CD4-positive, alpha-beta T cell treated with Interleukin-4 for 1 hour (primary cell): Measurements from ENCODE around the gene LNPEP.

ENCODE experiments used
- DNase-seq, 2 donors: peaks; one replicate each; pipeline ENCODE4 v3.0.0-alpha.2; 2020 to 2022

LNPEP gene

GRCh38 chr5:96963267-96963666 is 27.4 kb downstream of the LNPEP start:
- DNase-seq: peak in 1 of 2 donors; percentile 22

DNA sequence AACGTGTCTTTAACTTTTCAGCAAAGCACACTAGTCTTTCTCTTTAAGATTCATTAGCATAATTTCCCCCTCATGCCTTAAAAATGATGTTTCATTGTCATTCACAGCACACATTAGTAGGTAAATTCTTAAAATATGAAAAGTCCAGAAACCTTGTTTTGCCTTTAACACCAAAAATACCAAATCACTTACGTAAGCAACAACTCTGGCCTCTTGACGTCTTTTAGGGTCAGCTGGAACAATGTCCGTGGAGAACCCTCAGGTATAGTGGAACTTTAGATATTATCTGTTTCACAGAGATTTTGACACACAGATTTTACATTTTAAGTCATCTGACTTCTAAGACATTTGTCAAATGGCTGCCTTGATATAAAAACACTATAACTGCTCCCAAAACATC is 30.9 kb downstream of the LNPEP start:
- no peak for DNase-seq

GRCh38 chr5:96967400-96967799 is 31.5 kb downstream of the LNPEP start:
- DNase-seq: no peak

DNA sequence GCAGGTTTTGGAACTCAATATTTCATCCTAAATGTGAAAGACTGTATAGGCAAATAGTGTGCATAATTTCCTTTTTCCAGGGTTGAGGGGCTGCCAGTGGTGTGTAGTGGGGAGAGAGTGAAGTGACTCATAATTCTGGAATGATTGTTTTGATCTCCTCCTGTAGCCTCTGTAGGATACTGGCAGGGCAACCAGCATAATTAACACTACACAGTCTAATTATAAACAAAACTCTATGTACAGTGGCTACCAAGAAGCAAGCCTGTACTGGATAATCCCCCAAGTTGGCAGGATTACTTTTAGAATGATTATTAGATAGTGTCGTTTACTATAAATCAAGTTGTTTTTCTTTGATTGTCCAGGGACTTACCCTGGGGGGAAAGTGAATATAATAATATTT is 32.2 kb downstream of the LNPEP start:
- DNase-seq: no peak

DNA sequence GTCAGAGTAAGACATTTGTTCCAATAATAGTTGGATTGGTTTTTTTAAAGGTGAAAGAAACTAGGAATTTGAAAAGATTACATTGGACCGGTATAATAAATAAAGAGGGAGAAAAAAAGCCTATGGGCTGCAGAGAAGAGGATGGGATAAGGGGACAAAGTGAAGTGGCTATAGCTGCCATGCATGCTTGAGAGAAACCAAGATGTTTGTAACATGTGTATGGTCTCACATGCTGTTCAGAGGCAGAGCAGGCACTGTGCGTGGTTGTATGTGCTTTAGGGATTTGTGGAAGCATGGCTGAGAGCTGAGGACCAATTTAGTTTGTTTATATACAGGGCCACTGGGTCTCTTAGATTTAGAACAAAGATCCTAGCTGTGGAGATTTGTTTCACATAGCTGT is 32.7 kb downstream of the LNPEP start:
- no peak for DNase-seq

GRCh38 chr5:96969366-96969765 is 33.5 kb downstream of the LNPEP start:
- no peak for DNase-seq

DNA sequence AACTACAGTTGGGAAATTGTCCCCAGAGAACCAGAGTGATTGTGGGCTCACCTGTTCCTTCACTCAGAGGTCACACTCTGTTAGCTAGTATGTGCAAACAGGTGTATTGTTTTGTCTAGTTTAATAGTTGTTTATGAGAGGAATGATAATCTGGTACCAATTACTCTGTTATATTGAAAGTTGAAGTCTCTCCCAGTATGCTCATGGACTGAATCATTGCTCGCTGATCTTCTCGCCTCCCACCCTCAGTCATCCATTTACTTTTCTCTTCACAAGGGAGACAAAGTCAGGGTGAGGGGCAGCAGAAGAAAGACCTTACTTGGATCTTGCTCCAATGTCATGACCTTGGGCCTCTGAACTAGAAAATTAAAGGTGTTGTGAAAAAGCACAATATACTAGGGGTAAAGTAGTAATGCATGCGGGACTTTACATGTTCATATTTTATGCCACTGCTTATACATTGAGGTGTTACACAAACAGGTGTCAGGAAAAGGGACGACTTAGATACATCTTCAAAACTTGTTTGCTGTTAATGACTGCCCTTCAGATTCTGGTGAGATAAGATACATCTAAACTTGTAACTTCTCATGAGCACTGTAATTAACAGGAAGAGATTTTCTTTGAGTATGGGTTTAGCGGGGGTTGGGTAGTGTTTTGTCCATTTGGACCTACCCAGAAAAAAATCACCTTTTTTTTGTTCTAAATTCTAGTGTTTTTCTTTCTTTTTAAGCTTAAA is 36.9 kb downstream of the LNPEP start:
- DNase-seq: peak in 1 of 2 donors; percentile 30

DNA sequence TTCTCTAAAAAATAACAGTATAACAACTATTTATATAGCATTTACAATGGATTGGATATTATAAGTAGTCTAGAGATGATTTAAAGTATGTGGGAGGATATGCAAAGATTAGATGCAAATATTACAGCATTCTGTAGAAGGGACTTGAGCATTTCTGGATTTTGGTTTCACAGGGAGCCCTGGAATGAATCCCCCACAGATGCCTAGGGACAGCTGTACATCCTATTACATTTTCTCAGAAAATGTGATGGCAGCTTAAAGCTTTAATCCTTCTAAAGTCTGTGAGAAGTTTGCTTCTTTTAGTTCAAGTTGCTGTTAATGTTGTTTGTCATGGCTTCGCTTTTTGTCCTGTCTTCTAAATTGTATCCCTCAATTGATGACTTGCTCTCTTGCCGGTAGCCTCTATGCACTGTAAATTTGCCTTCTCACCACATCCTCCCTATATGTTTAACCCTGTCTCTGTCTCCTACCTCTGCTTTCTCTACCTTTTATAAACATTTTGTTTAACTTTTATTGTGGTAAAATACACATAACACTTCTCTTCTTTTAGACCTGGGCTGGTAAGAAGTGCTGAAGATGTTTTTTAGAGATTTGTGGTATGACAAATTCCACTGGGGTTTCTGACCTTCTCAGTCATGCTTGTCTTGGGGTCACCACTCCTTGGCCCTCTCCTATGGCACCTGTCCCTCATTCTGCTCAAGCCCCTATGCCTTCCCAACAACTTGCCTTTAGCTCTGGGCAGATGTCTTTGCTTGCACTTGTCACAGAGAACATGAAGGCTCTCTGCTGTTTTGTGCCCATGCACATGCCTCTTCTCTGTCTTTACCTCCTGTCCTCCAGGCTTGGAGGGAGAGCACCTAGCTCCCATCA is 37.9 kb downstream of the LNPEP start:
- peak in 1 of 2 donors; percentile 38 for DNase-seq

DNA sequence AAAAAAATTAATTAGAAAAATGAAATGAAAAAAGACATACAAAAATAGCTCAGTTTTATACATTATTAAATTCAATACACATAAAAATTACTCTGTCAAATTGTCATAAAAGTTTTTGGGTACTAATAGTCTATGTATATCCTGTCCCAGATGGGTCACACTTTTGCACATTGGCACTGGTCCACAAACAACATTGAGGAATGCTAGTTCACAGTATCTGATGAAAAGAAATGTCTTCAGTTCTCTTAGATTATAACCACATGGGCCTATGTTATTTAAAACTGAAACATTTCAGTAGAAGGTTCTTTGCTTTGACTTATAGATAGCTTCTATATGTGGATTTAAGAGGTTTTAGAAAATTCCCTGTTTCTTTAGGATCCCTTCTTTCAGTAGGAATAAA is 39.8 kb downstream of the LNPEP start:
- no peak for DNase-seq

DNA sequence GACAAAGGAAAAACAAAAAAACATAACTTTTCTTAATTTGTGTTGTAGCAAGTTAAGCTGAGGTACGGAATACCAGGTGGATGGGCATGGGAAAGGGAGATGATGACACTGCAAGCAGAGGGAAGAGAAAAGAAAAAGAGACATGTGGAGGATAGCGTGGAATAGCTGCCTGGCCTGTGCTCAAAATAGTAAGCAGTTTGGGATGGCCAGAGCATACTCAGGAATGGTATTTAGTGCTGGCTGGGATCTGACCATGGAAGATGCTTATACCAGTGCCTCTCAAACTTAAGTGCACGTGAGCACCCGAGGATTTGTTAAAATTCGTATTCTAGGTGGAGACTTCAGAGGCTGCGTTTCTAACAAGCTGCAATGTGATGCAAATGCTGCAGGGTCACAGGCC is 41.3 kb downstream of the LNPEP start:
- no peak for DNase-seq

DNA sequence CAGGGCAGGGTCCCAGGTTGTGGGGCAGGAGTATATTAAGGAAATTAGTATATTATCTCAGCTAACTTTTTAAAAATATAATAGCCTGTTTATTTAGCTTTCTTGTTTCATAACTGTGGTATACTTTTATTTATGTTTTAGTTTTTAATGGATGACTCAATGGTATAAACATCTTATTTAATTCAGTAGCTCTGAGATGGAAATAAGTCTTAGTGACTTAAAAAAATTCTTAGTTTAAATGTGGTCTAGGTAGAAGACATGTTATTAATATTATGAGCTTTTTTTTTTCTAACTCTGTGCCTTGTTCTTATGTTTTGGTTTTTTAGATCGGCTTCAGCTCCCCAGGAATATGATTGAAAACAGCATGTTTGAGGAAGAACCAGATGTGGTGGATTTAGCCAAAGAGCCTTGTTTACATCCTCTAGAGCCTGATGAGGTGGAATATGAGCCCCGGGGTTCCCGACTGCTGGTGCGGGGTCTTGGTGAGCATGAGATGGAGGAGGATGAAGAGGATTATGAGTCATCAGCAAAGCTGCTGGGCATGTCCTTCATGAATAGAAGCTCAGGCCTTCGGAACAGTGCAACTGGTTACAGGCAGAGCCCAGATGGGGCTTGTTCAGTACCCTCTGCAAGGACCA is 43.1 kb downstream of the LNPEP start:
- DNase-seq: no peak

GRCh38 chr5:96984506-96985192 is 48.8 kb downstream of the LNPEP start:
- DNase-seq: no peak

DNA sequence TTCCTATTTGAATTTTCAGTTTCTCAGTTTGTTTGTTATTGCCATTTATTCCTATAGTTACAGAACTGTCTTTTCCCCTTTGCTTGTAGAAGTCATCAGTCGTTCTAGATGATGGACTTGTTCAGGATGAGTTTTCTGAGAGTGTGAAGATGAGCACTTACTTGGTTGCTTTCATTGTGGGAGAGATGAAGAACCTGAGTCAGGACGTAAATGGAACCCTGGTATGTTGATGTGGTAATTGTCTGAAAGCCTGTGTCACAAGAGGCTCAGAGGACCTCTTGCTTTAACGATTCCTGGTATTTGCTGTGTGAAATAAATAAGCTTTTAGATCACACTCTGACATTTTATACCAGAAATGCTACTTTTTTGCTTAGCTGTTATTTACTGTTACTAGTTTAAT is 50.6 kb downstream of the LNPEP start:
- DNase-seq: no peak

- DNase-seq: no peak
Observed at GRCh38 chr5:96990102-96990501, 54.2 kb downstream of the LNPEP start.

- no peak for DNase-seq
Observed at GRCh38 chr5:96991708-96992107, 55.8 kb downstream of the LNPEP start.

DNA sequence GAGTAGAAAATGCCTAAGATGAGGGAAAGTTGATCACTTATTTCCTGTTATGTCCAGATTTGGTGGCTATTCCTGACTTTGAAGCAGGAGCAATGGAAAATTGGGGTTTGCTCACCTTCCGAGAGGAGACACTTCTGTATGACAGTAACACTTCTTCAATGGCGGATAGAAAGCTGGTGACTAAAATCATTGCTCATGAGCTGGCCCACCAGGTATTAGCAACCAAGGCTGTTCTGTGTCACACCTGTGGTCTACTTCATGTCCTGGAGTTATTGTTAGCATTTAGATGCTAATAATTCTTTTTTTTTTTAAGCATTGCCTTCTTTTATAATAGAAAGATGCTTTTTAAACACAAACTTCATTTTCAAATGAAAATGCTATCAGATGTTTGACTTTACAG is 57.9 kb downstream of the LNPEP start:
- DNase-seq: no peak

DNA sequence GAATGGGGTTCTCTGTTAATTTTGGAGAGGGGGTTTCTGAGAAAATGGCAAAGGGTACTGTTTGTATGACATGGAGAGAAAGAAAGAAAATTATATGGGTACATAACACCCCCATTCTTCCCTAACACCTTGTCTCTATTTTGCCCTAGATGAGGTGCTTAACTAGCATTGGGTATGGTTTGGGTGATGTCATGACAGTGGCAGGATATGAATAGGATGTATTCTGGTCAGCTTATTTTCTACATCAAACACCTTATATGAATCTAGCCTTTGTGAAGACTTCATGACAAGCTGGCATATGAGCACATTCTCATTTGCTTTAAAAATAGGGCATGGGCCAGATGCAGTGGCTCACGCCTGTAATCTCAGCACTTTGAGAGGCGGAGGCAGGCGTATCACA is 58.6 kb downstream of the LNPEP start:
- DNase-seq: no peak

DNA sequence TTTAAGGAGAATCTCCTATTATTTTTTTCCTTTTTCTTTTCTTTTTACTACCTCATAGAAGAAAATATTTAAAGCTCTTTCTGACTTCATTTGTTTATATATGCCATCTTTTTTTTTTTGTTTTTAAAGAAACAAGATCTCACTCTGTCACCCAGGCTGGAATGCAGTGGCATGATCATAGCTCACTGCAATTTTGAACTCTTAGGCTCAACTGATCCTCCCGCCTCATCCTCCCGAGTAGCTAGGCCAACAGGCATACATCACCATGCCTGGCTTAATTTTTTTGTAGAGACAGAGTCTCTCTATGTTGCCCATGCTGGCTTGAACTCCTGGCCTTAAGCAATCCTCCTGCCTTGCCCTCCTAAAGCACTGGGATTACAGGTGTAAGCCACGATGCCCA is 59.5 kb downstream of the LNPEP start:
- DNase-seq: no peak

DNA sequence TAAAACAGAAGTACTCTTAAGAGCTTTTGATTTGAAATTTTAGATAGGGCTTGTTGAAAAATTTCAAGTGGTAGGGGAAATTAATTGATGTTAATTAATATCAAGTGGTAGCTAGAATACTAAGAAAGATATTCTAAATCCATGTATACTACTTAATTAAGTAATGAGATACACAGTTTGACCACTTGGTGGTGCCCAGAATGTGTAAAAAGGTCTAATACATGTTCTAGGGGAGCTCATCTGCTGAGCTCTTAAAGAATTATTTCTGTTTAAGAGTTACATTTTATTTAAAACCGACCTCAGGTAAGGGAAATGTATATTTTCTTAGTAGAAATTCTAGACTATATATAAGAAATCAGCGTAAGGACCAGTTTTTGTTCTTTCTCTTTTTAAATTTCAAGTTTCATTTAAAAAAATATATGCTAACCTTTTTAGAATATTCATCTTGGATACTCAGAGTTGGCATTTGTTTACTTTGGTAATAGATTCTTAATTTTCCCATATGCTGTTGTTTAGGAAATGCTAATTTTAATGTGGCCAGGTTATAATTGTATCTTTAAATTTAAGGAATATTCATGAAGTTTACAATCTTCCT is 61.5 kb downstream of the LNPEP start:
- DNase-seq: peak in 1 of 2 donors; percentile 56

- DNase-seq: no peak
Observed at GRCh38 chr5:96999856-97000255, 64.0 kb downstream of the LNPEP start.

- DNase-seq: no peak
Observed at GRCh38 chr5:97000391-97000790, 64.5 kb downstream of the LNPEP start.

GRCh38 chr5:97002983-97003382 is 67.1 kb downstream of the LNPEP start:
- no peak for DNase-seq
